ENCODE results near the gene GDA.
"Not testable (repeated sequence)": the region's sequence is repeated elsewhere in the genome, so short reads cannot be mapped to it uniquely, and the experiment has no call there.

The GDA gene

GRCh38 chr9:72210522-72210921 lies 61.3 kb downstream of the GDA start:
- no peak for FAIRE-seq

- FAIRE-seq: no peak
Measured at GRCh38 chr9:72211047-72211446, 61.8 kb downstream of the GDA start.

- no peak for FAIRE-seq
Measured at GRCh38 chr9:72213906-72214305, 64.7 kb downstream of the GDA start.

GRCh38 chr9:72217306-72217842 lies 68.1 kb downstream of the GDA start:
- no peak for FAIRE-seq

GRCh38 chr9:72220589-72220988 lies 71.3 kb downstream of the GDA start:
- no peak for FAIRE-seq

- FAIRE-seq: no peak
Measured at GRCh38 chr9:72226146-72226812, 77.0 kb downstream of the GDA start.

- no peak for FAIRE-seq
Measured at GRCh38 chr9:72228282-72228681, 79.0 kb downstream of the GDA start.

GRCh38 chr9:72232778-72233177 lies 83.5 kb downstream of the GDA start:
- no peak for FAIRE-seq

- FAIRE-seq: no peak
Measured at GRCh38 chr9:72247549-72247948, 98.3 kb downstream of the GDA start.

GRCh38 chr9:72251589-72251988 lies 102.3 kb downstream of the GDA start:
- no peak for FAIRE-seq

- FAIRE-seq: no peak
Measured at GRCh38 chr9:72254901-72255545, 105.8 kb downstream of the GDA start.

GRCh38 chr9:72255569-72255968 lies 106.3 kb downstream of the GDA start:
- FAIRE-seq: no peak

- no peak for FAIRE-seq
Measured at GRCh38 chr9:72256931-72257330, 107.7 kb downstream of the GDA start.

- no peak for FAIRE-seq
Measured at GRCh38 chr9:72257814-72258213, 108.6 kb downstream of the GDA start.

- FAIRE-seq: no peak
Measured at GRCh38 chr9:72262063-72262462, 112.8 kb downstream of the GDA start.

GRCh38 chr9:72263572-72263971 lies 114.3 kb downstream of the GDA start:
- FAIRE-seq: no peak

GRCh38 chr9:72268961-72269360 lies 119.7 kb downstream of the GDA start:
- FAIRE-seq: no peak

- not testable (repeated sequence) for FAIRE-seq
Measured at GRCh38 chr9:72270359-72270758, 121.1 kb downstream of the GDA start.

GRCh38 chr9:72271613-72272478 lies 122.6 kb downstream of the GDA start:
- FAIRE-seq: peak; percentile 91

- FAIRE-seq: no peak
Measured at GRCh38 chr9:72274441-72274840, 125.2 kb downstream of the GDA start.

GRCh38 chr9:72274916-72275315 lies 125.7 kb downstream of the GDA start:
- FAIRE-seq: no peak

GRCh38 chr9:72276429-72276828 lies 127.2 kb downstream of the GDA start:
- FAIRE-seq: no peak

GRCh38 chr9:72278959-72279358 lies 129.7 kb downstream of the GDA start:
- no peak for FAIRE-seq
